ENCODE results near the gene NADSYN1. TPM values are rescaled to one million over a fixed set of nuclear protein-coding genes. Genes with fewer than 3 reads are reported as not detected.

The NADSYN1 gene
- total RNA-seq, 2 donors from 2014 or later, result 18.0 to 18.8 TPM

DNA sequence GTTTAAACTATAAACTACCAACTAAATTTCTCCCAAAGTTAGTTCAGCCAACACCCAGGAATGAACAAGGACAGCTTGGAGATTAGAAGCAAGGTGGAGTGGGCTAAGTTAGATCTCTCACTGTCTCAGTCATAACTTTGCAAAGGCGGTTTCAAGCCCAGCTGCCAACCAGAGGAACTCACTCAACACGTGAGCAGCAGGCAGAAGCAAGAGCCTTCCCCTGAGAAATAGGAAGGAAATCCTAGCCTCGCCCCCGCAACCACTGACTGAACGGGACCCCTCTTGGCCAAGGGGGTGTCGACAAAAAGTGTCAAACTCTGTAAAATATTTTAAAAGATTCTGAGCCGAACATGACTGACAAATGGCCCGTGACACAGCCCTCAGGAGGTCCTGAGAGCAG lies 90.9 kb downstream of the NADSYN1 start:
- no peaks in the 10 kb centered on the region for H3K27me3 ChIP-seq
- TF ChIP-seq, protein P1, sequence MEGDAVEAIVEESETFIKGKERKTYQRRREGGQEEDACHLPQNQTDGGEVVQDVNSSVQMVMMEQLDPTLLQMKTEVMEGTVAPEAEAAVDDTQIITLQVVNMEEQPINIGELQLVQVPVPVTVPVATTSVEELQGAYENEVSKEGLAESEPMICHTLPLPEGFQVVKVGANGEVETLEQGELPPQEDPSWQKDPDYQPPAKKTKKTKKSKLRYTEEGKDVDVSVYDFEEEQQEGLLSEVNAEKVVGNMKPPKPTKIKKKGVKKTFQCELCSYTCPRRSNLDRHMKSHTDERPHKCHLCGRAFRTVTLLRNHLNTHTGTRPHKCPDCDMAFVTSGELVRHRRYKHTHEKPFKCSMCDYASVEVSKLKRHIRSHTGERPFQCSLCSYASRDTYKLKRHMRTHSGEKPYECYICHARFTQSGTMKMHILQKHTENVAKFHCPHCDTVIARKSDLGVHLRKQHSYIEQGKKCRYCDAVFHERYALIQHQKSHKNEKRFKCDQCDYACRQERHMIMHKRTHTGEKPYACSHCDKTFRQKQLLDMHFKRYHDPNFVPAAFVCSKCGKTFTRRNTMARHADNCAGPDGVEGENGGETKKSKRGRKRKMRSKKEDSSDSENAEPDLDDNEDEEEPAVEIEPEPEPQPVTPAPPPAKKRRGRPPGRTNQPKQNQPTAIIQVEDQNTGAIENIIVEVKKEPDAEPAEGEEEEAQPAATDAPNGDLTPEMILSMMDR (IDR thresholded peaks at IDR 0.05), result no peak
- H3K27ac ChIP-seq, result no peak overlapping the region
- H3K36me3 ChIP-seq, result no peaks in the 10 kb centered on the region
- DNase-seq (ENCODE audit: low spot score), result no peak
- no peaks in the 10 kb centered on the region for H3K4me1 ChIP-seq
- no peak overlapping the region for H3K4me3 ChIP-seq
- H3K9me3 ChIP-seq, result no peaks in the 10 kb centered on the region

DNA sequence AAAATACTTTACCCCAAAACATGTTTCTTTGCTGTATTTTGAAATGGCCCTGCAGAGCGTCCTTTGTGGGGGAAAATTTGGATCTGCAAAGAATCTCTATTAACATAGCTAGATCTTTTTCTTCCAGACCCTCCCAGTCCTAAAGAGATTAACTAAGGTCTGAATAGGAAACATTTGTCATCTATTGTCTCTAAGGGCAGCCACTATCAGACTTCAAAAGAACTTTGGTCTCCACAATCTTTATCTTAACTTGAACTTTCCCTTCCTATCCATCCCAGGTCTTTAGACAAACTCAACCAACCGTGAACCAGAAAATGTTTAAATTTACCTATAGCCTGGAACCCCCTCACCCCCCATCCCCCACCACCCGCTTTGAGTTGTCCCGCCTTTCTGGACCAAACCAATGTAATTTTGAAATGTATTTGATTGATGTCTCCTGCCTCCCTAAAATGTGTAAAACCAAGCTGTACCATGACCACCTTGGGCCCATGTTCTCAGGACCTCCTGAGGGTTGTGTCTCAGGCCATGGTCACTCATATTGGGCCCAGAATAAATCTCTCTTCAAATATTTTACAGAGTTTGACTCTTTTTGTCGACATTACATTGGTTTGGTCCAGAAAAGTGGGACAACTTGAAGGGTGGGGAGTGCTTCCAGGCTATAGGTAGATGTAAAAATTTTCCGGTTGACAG lies 91.7 kb downstream of the NADSYN1 start:
- H3K4me1 ChIP-seq, result no peaks in the 10 kb centered on the region
- no peak overlapping the region for H3K4me3 ChIP-seq
- no peaks in the 10 kb centered on the region for H3K27me3 ChIP-seq
- no peaks in the 10 kb centered on the region for H3K36me3 ChIP-seq
- DNase-seq (ENCODE audit: low spot score), result no peak
- H3K9me3 ChIP-seq, result no peaks in the 10 kb centered on the region
- TF ChIP-seq, protein P1 (IDR thresholded peaks at IDR 0.05), result no peak
- no peak overlapping the region for H3K27ac ChIP-seq

DNA sequence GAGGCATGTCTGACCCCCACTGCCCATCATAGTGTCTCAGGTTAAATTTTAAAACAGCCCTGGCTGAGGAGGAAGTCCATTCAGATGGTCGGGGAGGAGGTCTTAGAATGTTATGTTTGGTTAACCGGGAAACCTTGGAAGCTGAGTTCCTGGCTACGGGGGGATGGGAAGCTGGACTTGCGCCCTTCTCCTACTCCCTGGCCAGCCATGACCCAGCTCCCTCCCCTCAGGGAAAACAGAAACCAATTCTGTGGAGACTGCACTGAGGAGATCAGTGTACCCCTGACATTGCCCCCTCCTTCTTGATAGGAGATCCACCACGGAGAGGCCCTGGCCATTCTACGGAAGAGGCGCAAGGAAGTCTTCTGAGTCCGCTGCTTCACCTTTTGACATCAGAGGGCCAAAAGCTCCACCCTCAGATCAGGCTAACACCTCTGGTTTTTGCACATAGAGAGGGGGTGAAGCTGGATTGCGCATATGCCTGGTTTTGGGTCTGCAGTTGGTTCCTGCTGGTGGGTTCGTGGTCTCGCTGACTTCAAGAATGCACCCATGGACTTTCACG lies 92.5 kb downstream of the NADSYN1 start:
- Histone ChIP-seq H3K27ac (no peak overlapping the region), H3K4me1 (no peaks in the 10 kb centered on the region), H3K36me3 (no peaks in the 10 kb centered on the region), H3K27me3 (no peaks in the 10 kb centered on the region), H3K9me3 (no peaks in the 10 kb centered on the region), H3K4me3 (no peak overlapping the region)
- DNase-seq (ENCODE audit: low spot score), result no peak
- TF ChIP-seq, protein P1 (IDR thresholded peaks at IDR 0.05), result no peak

DNA sequence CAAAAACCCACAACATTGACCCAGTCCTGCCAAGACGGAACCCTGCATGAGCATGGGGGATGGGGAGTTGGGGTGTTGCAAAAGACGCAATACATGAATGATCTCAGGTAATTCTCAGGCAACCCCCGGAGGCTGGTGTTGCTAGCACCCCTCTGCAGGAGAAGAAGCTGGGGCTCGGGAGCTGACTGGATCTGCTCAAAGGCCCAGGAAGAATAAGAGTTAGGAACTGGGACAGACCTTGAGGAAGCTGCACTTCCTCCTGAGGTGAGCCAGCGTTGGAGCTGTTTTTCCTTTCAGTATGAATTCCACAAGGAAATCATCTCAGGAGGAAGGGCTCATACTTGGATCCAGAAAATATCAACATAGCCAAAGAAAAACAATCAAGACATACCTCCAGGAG lies 95.1 kb downstream of the NADSYN1 start, which contains the start of gene KRTAP5-9:
TSS of gene KRTAP5-9 (plus strand) at position 301 of the 400 bp plus-strand sequence. CDS start 238 bp downstream, outside the sequence.
- Histone ChIP-seq H3K27me3 (no peaks in the 10 kb centered on the region), H3K4me3 (no peak within 1 kb of the TSS), H3K4me1 (no peaks in the 10 kb centered on the region), H3K9me3 (no peaks in the 10 kb centered on the region), H3K36me3 (no peaks in the 10 kb centered on the region), H3K27ac (no peak within 1 kb of the TSS)
- TF ChIP-seq, protein P1 (IDR thresholded peaks at IDR 0.05), result no peak
- DNase-seq (ENCODE audit: low spot score), result no peak

DNA sequence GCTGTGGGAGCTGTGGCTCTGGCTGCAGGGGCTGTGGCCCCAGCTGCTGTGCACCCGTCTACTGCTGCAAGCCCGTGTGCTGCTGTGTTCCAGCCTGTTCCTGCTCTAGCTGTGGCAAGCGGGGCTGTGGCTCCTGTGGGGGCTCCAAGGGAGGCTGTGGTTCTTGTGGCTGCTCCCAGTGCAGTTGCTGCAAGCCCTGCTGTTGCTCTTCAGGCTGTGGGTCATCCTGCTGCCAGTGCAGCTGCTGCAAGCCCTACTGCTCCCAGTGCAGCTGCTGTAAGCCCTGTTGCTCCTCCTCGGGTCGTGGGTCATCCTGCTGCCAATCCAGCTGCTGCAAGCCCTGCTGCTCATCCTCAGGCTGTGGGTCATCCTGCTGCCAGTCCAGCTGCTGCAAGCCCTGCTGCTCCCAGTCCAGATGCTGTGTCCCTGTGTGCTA lies 95.7 kb downstream of the NADSYN1 start:
- H3K27me3 ChIP-seq, result no peaks in the 10 kb centered on the region

More for the DNA sequence above, 95.7 kb downstream of the NADSYN1 start:
- no peaks in the 10 kb centered on the region for H3K36me3 ChIP-seq
- TF ChIP-seq, protein P1 (IDR thresholded peaks at IDR 0.05), result no peak
- DNase-seq (ENCODE audit: low spot score), result no peak
- no peaks in the 10 kb centered on the region for H3K9me3 ChIP-seq
- H3K4me1 ChIP-seq, result no peaks in the 10 kb centered on the region
- no peak overlapping the region for H3K27ac ChIP-seq
- no peak overlapping the region for H3K4me3 ChIP-seq

Small RNA genes lying within 50 kb of the gene (microRNA-seq; reads per million reads assigned to microRNA genes)
- gene MIR6754 (ENCODE audit: borderline number of aligned reads in 2 of 2, borderline replicate concordance in 1 of 2), result 0 reads per million in 2 donors

Other genes starting within 250 kb of the NADSYN1 start
- under 1 TPM; 0.07 to 0.35 TPM for gene SHANK2, start 200.6 kb upstream of the NADSYN1 start, total RNA-seq
- 10 to 100 TPM; 26.8 to 37.6 TPM for gene DHCR7, start 4.8 kb upstream of the NADSYN1 start, total RNA-seq
- gene KRTAP5-7, start 74.1 kb downstream of the NADSYN1 start, total RNA-seq, result not detected
- gene KRTAP5-8, start 84.8 kb downstream of the NADSYN1 start, total RNA-seq, result not detected
- gene KRTAP5-9, start 95.2 kb downstream of the NADSYN1 start, total RNA-seq, result not detected
- gene KRTAP5-10, start 112.4 kb downstream of the NADSYN1 start, total RNA-seq, result not detected
- gene KRTAP5-11, start 129.7 kb downstream of the NADSYN1 start, total RNA-seq, result not detected